ENCODE results near the gene CBFA2T3. TPM values are rescaled to one million over a fixed set of nuclear protein-coding genes. Genes with fewer than 3 reads are reported as not detected.

Gene CBFA2T3
- total and polyA plus RNA-seq, 4 donors: 4.7 to 11.8 (median 6.6) TPM

- H3K4me3 ChIP-seq: no peak overlapping the region
- no peak overlapping the region for H3K9ac ChIP-seq (ENCODE audit: insufficient read depth in 1 of 2, low read length in 2 of 2)
- H3K27me3 ChIP-seq (ENCODE audit: control insufficient read depth in 3 of 3, insufficient read depth in 3 of 3, low read length in 2 of 3): peaks cover 0 to 6% (median 3%) of the 10 kb centered on the region in 3 donors
- DNase-seq: no peak
- 95 to 97% methylated on average over 49 of the region's 49 CpGs for WGBS, 2 donors
- TF ChIP-seq CTCF (IDR thresholded peaks at IDR 0.05; ENCODE audit: control extremely low read depth, extremely low read depth): no peak
- no peak overlapping the region for H3K27ac ChIP-seq (ENCODE audit: low read depth in 1 of 2, low read length in 1 of 2)
- H3K9me3 ChIP-seq (ENCODE audit: control insufficient read depth in 4 of 4, insufficient read depth in 3 of 4, low read length in 3 of 4): peaks cover 0 to 5% (median 0%) of the 10 kb centered on the region in 4 donors
- peaks cover 0 to 36% (median 15%) of the 10 kb centered on the region in 5 donors for H3K4me1 ChIP-seq (ENCODE audit: control insufficient read depth in 5 of 5, insufficient read depth in 5 of 5, low read length in 5 of 5)
- H3K36me3 ChIP-seq (ENCODE audit: control insufficient read depth in 4 of 4, insufficient read depth in 4 of 4, low read length in 4 of 4): peaks cover 0 to 9% (median 0%) of the 10 kb centered on the region in 4 donors
- ATAC-seq (ENCODE audit: insufficient read depth, low FRiP score): no peak
Observed at GRCh38 chr16:88883117-88883895, 93.7 kb downstream of the CBFA2T3 start.

GRCh38 chr16:88882358-88883030, 94.5 kb downstream of the CBFA2T3 start:
- 84 to 89% methylated on average over 24 to 26 of the region's 26 CpGs for WGBS, 2 donors
- no peak overlapping the region for H3K4me3 ChIP-seq
- H3K9me3 ChIP-seq (ENCODE audit: control insufficient read depth in 4 of 4, insufficient read depth in 3 of 4, low read length in 3 of 4): peaks cover 0 to 5% (median 0%) of the 10 kb centered on the region in 4 donors
- DNase-seq: no peak
- ATAC-seq (ENCODE audit: insufficient read depth, low FRiP score): no peak
- H3K27me3 ChIP-seq (ENCODE audit: control insufficient read depth in 3 of 3, insufficient read depth in 3 of 3, low read length in 2 of 3): peaks cover 0 to 6% (median 3%) of the 10 kb centered on the region in 3 donors
- TF ChIP-seq CTCF (IDR thresholded peaks at IDR 0.05; ENCODE audit: control extremely low read depth, extremely low read depth): no peak
- H3K9ac ChIP-seq (ENCODE audit: insufficient read depth in 1 of 2, low read length in 2 of 2): no peak overlapping the region
- H3K27ac ChIP-seq (ENCODE audit: low read depth in 1 of 2, low read length in 1 of 2): no peak overlapping the region
- peaks cover 0 to 9% (median 0%) of the 10 kb centered on the region in 4 donors for H3K36me3 ChIP-seq (ENCODE audit: control insufficient read depth in 4 of 4, insufficient read depth in 4 of 4, low read length in 4 of 4)
- H3K4me1 ChIP-seq (ENCODE audit: control insufficient read depth in 5 of 5, insufficient read depth in 5 of 5, low read length in 5 of 5): peaks cover 0 to 29% (median 13%) of the 10 kb centered on the region in 5 donors

GRCh38 chr16:88881675-88882357, 95.2 kb downstream of the CBFA2T3 start:
- H3K9ac ChIP-seq (ENCODE audit: insufficient read depth in 1 of 2, low read length in 2 of 2): no peak overlapping the region
- H3K27me3 ChIP-seq (ENCODE audit: control insufficient read depth in 3 of 3, insufficient read depth in 3 of 3, low read length in 2 of 3): peaks cover 0 to 6% (median 3%) of the 10 kb centered on the region in 3 donors
- no peak for TF ChIP-seq CTCF (IDR thresholded peaks at IDR 0.05; ENCODE audit: control extremely low read depth, extremely low read depth)
- no peak overlapping the region for H3K4me3 ChIP-seq
- no peak overlapping the region for H3K27ac ChIP-seq (ENCODE audit: low read depth in 1 of 2, low read length in 1 of 2)
- 89 to 94% methylated on average over 27 of the region's 27 CpGs for WGBS, 2 donors
- ATAC-seq (ENCODE audit: insufficient read depth, low FRiP score) (no peak), DNase-seq (no peak)
- peaks cover 0 to 5% (median 0%) of the 10 kb centered on the region in 4 donors for H3K9me3 ChIP-seq (ENCODE audit: control insufficient read depth in 4 of 4, insufficient read depth in 3 of 4, low read length in 3 of 4)
- peaks cover 0 to 10% (median 0%) of the 10 kb centered on the region in 4 donors for H3K36me3 ChIP-seq (ENCODE audit: control insufficient read depth in 4 of 4, insufficient read depth in 4 of 4, low read length in 4 of 4)
- H3K4me1 ChIP-seq (ENCODE audit: control insufficient read depth in 5 of 5, insufficient read depth in 5 of 5, low read length in 5 of 5): peaks cover 0 to 26% (median 13%) of the 10 kb centered on the region in 5 donors
